ENCODE data around the gene PLPPR1.

- no peak for TF ChIP-seq CTCF (IDR thresholded peaks at IDR 0.05)
- TF ChIP-seq POLR2A (IDR thresholded peaks at IDR 0.05), result no peak
- TF ChIP-seq EP300 (IDR thresholded peaks at IDR 0.05; ENCODE audit: low read depth), result no peak
- no peak for TF ChIP-seq POLR2AphosphoS5 (IDR thresholded peaks at IDR 0.05)
These were observed 190.5 kb downstream of the PLPPR1 start for GRCh38 chr9:101219030-101219429.

All from transverse colon (tissue), 4 donors.